ENCODE data around the gene COA3. TPM values are rescaled to one million over a fixed set of nuclear protein-coding genes. Genes with fewer than 3 reads are reported as not detected.

Gene COA3
- total RNA-seq, 1 experiment from 2014 or later = 48.8 TPM

- Histone ChIP-seq H3K4me1 (ENCODE audit: control insufficient read depth, insufficient read depth, low read length) (peaks cover 7% of the 10 kb centered on the region), H3K27ac (ENCODE audit: low read length) (no peak overlapping the region), H3K9me3 (ENCODE audit: control insufficient read depth, insufficient read depth, low read depth, low read length) (no peaks in the 10 kb centered on the region), H3K4me3 (ENCODE audit: low read depth in 2 of 2, low read length in 2 of 2) (no peak overlapping the region), H3K36me3 (ENCODE audit: control insufficient read depth, insufficient read depth, low read length) (no peaks in the 10 kb centered on the region; the same call in none of the 2 replicates), H3K27me3 (ENCODE audit: control insufficient read depth, insufficient read depth, low read length) (no peaks in the 10 kb centered on the region)
- BruUV-seq (replicated peaks) = no TSS peak
- DNase-seq (ENCODE audit: low read depth, low spot score) (no peak), ATAC-seq (no peak)
- ChIA-PET CTCF (no interaction called here), POLR2A (no interaction called here)
- in situ Hi-C loops (cut with HindIII; ENCODE audit: low pct_unique_long_range_greater_than_20kb, low sequenced_read_pairs) = no loop called here
- TF ChIP-seq REST (IDR thresholded peaks at IDR 0.05; ENCODE audit: insufficient read depth in 1 of 2, low read depth in 2 of 2, low read length in 1 of 2) (no peak), POLR2AphosphoS5 (IDR thresholded peaks at IDR 0.05; ENCODE audit: low read depth, low read length) (no peak)
- intact Hi-C loops (cut with micrococcal nuclease; ENCODE audit: unreplicated experiment) = no loop called here
Measured at GRCh38 chr17:42821176-42821575, 22.7 kb upstream of the COA3 start.

- intact Hi-C loops (cut with micrococcal nuclease; ENCODE audit: unreplicated experiment) = no loop called here
Measured at GRCh38 chr17:42819939-42820535, 21.5 kb upstream of the COA3 start.

More at GRCh38 chr17:42819939-42820535, 21.5 kb upstream of the COA3 start:
- H3K36me3 ChIP-seq (ENCODE audit: control insufficient read depth, insufficient read depth, low read length) = peaks cover 4% of the 10 kb centered on the region
- ChIA-PET CTCF (no interaction called here), POLR2A (no interaction called here)
- no peak overlapping the region for H3K27ac ChIP-seq (ENCODE audit: low read length)
- no peak; the same call in 1 of the 2 replicates for ATAC-seq
- no TSS peak for BruUV-seq (replicated peaks)
- in situ Hi-C loops (cut with HindIII; ENCODE audit: low pct_unique_long_range_greater_than_20kb, low sequenced_read_pairs) = no loop called here
- H3K4me1 ChIP-seq (ENCODE audit: control insufficient read depth, insufficient read depth, low read length) = peaks cover 7% of the 10 kb centered on the region
- no peaks in the 10 kb centered on the region for H3K9me3 ChIP-seq (ENCODE audit: control insufficient read depth, insufficient read depth, low read depth, low read length)
- no peaks in the 10 kb centered on the region for H3K27me3 ChIP-seq (ENCODE audit: control insufficient read depth, insufficient read depth, low read length)
- peak; percentile 76 for TF ChIP-seq CTCF (IDR thresholded peaks at IDR 0.05)
- TF ChIP-seq REST (IDR thresholded peaks at IDR 0.05; ENCODE audit: insufficient read depth in 1 of 2, low read depth in 2 of 2, low read length in 1 of 2) = no peak
- no peak for DNase-seq (ENCODE audit: low read depth, low spot score)
- no peak overlapping the region for H3K4me3 ChIP-seq (ENCODE audit: low read depth in 2 of 2, low read length in 2 of 2)

Data from Panc1 (cell line).